ENCODE measurements around the gene ARSB.

- TF ChIP-seq CTCF (IDR thresholded peaks at IDR 0.05): no peak
- no peak for TF ChIP-seq POLR2A (IDR thresholded peaks at IDR 0.05)
Observed at GRCh38 chr5:79014631-79015030, 29.5 kb upstream of the ARSB start.
